T47D (cell line): Measurements from ENCODE around the gene SLC7A14.

Experiments used
- DNase-seq, 2 experiments: peaks; one replicate each; pipeline versions ENCODE4 v3.0.0 to v3.0.0-alpha.2; 2011 to 2012; ENCODE audit warnings: low read depth in 1 of 2, low spot score in 1 of 2
- JUND ChIP-seq: IDR thresholded peaks from 2 replicates; pipeline ENCODE4 v1.6.1; 2012; ENCODE audit warnings: low read depth
- in situ Hi-C: cut with HindIII; loops from 2 replicates; pipeline ENCODE4 v1.10.0; 2016; ENCODE audit warnings: low sequenced_read_pairs, low pct_unique_long_range_greater_than_20kb

Gene SLC7A14

GRCh38 chr3:170608475-170608874 lies 22.6 kb upstream of the SLC7A14 start:
- DNase-seq = no peak
- no peak for TF ChIP-seq JUND
- in situ Hi-C loops = no loop called here

GRCh38 chr3:170606675-170607074 lies 20.8 kb upstream of the SLC7A14 start:
- in situ Hi-C loops = no loop called here

GRCh38 chr3:170605490-170605889 lies 19.6 kb upstream of the SLC7A14 start:
- DNase-seq = no peak
- in situ Hi-C loops = no loop called here
- TF ChIP-seq JUND = no peak

More at GRCh38 chr3:170606675-170607074, 20.8 kb upstream of the SLC7A14 start:
- peak in 1 of 2 experiments; percentile 47 for DNase-seq
- TF ChIP-seq JUND = no peak

- TF ChIP-seq JUND = no peak
- DNase-seq = no peak
- in situ Hi-C loops = no loop called here
These were observed 18.1 kb upstream of the SLC7A14 start for GRCh38 chr3:170603770-170604510.

GRCh38 chr3:170602556-170602955 lies 16.7 kb upstream of the SLC7A14 start:
- in situ Hi-C loops = no loop called here
- DNase-seq = no peak
- no peak for TF ChIP-seq JUND

- no peak for TF ChIP-seq JUND
- in situ Hi-C loops = no loop called here
- DNase-seq = no peak
These were observed 14.2 kb upstream of the SLC7A14 start for GRCh38 chr3:170600005-170600624.

- no peak for TF ChIP-seq JUND
- no peak for DNase-seq
- in situ Hi-C loops = no loop called here
These were observed 13.2 kb upstream of the SLC7A14 start for GRCh38 chr3:170599091-170599490.

GRCh38 chr3:170598091-170598502 lies 12.2 kb upstream of the SLC7A14 start:
- no peak for DNase-seq
- in situ Hi-C loops = no loop called here
- no peak for TF ChIP-seq JUND

GRCh38 chr3:170594528-170594927 lies 8.7 kb upstream of the SLC7A14 start:
- no peak for DNase-seq
- in situ Hi-C loops = no loop called here
- no peak for TF ChIP-seq JUND

- in situ Hi-C loops = no loop called here
- TF ChIP-seq JUND = no peak
- DNase-seq = no peak
These were observed 7.8 kb upstream of the SLC7A14 start for GRCh38 chr3:170593634-170594033.

GRCh38 chr3:170589113-170589512 lies 3.2 kb upstream of the SLC7A14 start:
- no peak for TF ChIP-seq JUND

GRCh38 chr3:170585008-170585936 lies 603 bp downstream of the SLC7A14 start:
- DNase-seq = no peak
- TF ChIP-seq JUND = no peak
- in situ Hi-C loops = no loop called here

More at GRCh38 chr3:170589113-170589512, 3.2 kb upstream of the SLC7A14 start:
- in situ Hi-C loops = no loop called here
- DNase-seq = no peak

- in situ Hi-C loops = no loop called here
- DNase-seq = peak; percentile 90 to 95
- TF ChIP-seq JUND = no peak
These were observed 1.3 kb downstream of the SLC7A14 start for GRCh38 chr3:170584585-170585007.
